SHP77 treated with DMSO at 0.1 percent for 48 hours (cell line): Measurements from ENCODE around the gene TLE6.
"Not testable (repeated sequence)": the region's sequence is repeated elsewhere in the genome, so short reads cannot be mapped to it uniquely, and the experiment has no call there.

ENCODE experiments used
- DNase-seq: peaks from one replicate; lab custom pipeline; 2025; lab: John Stamatoyannopoulos, UW

The TLE6 gene

GRCh38 chr19:3029065-3029923 is 51.9 kb downstream of the TLE6 start, which contains the start of gene TLE2:
Gene TLE2 (minus strand): TSS chr19:3029280. CDS start chr19:3028904, 376 bp downstream.
- no peak for DNase-seq

GRCh38 chr19:3031607-3031867 is 54.2 kb downstream of the TLE6 start:
- DNase-seq = no peak

DNA sequence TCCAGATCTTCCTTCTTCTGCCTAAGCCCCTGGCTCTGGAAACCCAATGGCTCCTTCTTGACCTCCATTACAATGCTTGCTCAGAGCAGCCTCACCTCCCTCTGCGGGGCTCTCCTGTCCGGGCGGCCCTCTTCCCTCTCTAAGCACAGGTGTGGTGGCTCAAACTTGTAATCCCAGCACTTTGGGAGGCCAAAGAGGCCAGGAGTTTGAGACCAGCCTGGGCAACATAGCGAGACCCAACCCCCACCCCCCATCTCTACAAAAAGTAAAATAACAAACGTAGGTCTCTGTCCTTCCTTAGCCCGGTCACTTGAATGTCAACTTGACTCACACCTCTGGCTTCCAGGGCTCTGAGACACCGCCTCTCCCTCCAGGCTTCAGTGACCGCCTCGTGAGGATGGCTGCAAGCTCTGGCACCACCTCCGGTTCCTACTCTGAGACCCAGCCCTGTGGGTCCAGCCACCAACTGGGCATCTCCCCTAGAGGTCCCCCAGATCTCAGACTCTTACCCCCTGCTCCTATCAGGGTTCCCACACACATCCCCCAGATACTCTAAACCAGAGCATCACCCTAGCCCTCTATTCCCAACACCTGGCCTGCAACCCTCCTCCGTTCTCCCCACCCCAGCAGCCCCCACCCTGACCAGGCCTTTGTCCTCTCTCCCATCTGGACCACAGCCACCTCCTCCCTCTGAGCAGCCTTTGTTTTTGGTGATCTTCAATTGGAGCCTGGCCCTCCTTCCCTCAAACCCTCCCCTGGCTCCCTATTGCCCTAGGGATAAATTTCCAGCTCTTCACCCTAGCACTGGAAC is 56.4 kb downstream of the TLE6 start:
- DNase-seq = no peak

- DNase-seq = no peak
Measured at GRCh38 chr19:3034406-3034655, 57.0 kb downstream of the TLE6 start.

DNA sequence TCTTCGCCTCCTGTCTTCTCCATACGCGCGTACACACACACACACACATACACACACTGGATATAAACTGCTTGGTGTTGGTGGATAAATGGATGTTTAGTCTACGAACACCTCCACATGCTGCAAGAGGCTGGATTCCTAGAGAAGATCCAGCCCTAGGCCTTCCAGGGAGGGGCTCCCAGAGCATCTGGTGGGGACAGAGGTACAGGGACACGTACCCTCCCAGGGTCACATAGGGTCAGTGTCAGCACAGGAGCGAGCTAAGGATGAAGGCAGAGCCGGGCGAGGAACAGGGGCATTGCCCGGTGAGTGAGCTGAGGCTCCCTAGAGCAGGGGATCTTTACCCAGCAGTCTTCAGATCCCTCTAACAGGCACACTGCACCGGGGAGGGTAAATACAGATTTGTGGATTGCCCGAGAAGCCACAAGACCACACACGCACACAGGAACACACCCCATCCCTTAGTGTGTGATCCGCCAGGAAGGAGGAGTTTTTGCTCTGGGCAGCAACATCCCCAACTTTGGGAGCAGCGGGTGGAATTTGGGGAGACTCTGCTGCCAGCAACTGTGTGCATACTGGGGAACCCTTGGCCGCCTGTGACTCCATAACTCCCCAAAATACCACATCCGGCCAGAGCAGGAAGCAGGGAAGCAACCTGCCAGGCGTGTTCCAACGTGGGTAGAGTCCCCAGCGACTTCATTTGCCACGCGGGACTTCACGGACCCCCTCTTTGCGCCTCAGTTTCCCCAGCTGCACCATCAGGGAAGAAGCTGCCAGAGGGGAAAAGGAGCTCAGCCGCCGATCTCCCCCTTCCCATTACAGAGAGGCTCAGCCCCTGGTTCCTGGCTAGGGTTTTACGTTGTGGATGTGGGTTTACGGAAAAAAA is 57.5 kb downstream of the TLE6 start:
- DNase-seq = no peak

- DNase-seq = peak; percentile 96
Measured at GRCh38 chr19:3035542-3036118, 58.3 kb downstream of the TLE6 start.

DNA sequence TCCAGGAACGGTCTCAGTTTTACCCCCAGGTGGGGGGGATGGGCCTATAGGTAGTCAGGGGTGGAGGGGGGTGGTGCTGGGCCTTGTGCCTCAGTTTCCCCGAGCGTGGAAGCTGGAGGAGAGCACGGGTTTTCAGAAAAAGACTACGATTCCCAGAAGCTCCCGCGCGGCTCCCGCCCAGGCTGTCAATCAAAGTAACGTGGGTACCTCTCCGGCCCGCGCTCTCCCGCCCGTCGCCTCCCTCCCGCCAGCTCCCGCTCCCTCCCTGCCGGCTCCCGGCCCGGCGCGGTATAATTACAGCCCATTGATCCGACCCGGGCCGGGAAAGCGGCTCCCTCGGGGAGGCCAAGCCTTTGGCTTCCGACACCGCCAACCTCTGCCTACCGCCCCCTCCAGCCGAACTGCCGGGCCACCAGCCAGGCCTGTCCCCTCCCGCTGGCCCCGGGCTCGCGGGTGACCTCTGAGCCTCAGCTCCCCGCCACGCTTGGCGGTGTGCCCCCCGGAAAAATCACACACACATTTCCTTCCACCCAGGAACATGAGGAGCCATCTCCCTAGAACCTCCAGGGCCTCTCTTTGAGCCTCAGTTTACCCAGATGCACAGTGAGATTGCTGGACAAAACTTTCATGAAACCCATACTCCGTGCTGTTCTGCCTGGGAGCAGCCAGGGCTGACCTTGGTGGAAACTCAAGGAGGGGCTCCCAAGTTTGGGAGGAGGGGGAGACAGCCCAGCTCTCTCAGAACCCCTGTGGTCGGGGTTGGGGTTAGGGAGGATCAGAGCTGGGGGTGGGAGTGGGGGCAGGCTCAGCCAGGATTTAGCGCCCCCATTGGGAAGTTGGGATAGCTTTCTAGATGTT is 59.0 kb downstream of the TLE6 start:
- peak; percentile 90 for DNase-seq

GRCh38 chr19:3036977-3037544 is 59.7 kb downstream of the TLE6 start:
- not testable (repeated sequence) for DNase-seq

GRCh38 chr19:3038214-3038613 is 60.9 kb downstream of the TLE6 start:
- DNase-seq = no peak

DNA sequence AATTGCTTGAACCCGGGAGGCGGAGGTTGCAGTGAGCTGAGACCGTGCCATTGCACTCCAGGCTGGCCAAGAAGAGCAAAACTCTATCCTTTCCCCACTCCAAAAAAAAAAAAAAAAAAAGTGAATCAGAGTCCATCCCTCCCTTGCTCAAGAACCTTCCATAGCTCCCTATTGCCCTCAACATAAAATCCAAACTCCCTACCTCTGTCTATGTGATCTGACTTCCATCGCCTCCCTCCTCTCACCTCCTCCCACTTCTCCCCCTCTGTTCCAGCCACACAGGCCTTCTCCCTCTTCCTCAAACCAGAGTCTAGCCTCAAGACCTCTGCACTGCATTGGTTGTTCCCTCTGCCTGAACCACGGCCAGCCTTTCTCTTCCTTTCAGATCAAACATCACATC is 61.8 kb downstream of the TLE6 start:
- DNase-seq = no peak

DNA sequence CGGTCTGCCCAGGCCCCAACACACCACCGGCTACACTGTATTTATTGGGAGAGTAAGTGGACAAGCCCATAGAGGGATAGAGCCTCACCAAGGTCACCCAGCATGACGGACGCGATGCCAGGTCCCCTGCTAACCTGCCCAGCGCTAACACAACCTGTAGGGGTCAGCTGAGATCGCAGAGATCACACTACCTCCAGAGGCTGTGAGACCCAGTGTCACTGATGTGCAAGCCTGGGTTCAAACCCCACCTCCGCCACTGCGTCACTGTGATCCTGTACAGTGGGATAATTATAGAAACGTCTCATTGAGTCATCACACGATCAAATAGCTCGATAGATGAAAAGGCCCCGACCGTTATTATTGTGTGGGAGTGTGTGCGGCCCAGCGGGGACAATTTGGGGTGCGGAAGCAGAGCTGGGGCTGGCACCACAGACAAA is 62.3 kb downstream of the TLE6 start:
- DNase-seq = peak; percentile 38

- DNase-seq = no peak
Measured at GRCh38 chr19:3041327-3041726, 64.0 kb downstream of the TLE6 start.

GRCh38 chr19:3041761-3042620 is 64.6 kb downstream of the TLE6 start:
- DNase-seq = no peak

- no peak for DNase-seq
Measured at GRCh38 chr19:3042621-3043267, 65.4 kb downstream of the TLE6 start.
